GM12891 (cell line): ENCODE results near the gene PRKAR1A.

ENCODE experiments used
- POLR2A ChIP-seq: IDR thresholded peaks from 2 replicates; pipeline ENCODE4 v1.6.1; 2011; ENCODE audit warnings: low read depth, low read length, control low read depth
- POLR2AphosphoS5 ChIP-seq: IDR thresholded peaks from 2 replicates; pipeline ENCODE4 v1.6.1; 2011; ENCODE audit warnings: low read depth, low read length, control low read depth
- SPI1 ChIP-seq: IDR thresholded peaks from 2 replicates; pipeline ENCODE4 v1.6.1; 2011; ENCODE audit warnings: low read depth, low read length, control low read depth
- TAF1 ChIP-seq: IDR thresholded peaks from 2 replicates; pipeline ENCODE4 v1.6.1; 2011; ENCODE audit warnings: low read depth, low read length, control low read depth

GRCh38 chr17:68489919-68490318 lies 22.3 kb upstream of the PRKAR1A start:
- TF ChIP-seq POLR2AphosphoS5 (no peak), POLR2A (no peak), SPI1 (no peak), TAF1 (no peak)
